ENCODE results near the gene UTP4. TPM values are rescaled to one million over a fixed set of nuclear protein-coding genes. Genes with fewer than 3 reads are reported as not detected.
A peak's percentile ranks its signal among the peaks of the same experiment; 100 is the strongest.

UTP4 gene
- total RNA-seq, 1 donor from 2014 or later = 51.4 TPM

- Mint-ChIP-seq H3K36me3 (ENCODE audit: insufficient read depth) (no peaks in the 10 kb centered on the region), H3K27me3 (peaks cover 32% of the 10 kb centered on the region), H3K4me1 (ENCODE audit: low read depth) (peaks cover 11% of the 10 kb centered on the region), H3K27ac (no peak overlapping the region), H3K4me3 (ENCODE audit: low read depth) (no peak overlapping the region), H3K9me3 (ENCODE audit: low read depth) (no peaks in the 10 kb centered on the region)
- TF ChIP-seq CTCF (IDR thresholded peaks at IDR 0.05; ENCODE audit: unreplicated experiment) = no peak
- DNase-seq (ENCODE audit: low spot score, unreplicated experiment) = no peak
Observed at GRCh38 chr16:69100071-69100691, 32.3 kb upstream of the UTP4 start.

GRCh38 chr16:69105501-69106361 lies 26.7 kb upstream of the UTP4 start, which contains the start of gene HAS3:
Gene HAS3, plus strand, starts transcription at chr16:69105653. Its CDS starts 3,743 bp downstream, at chr16:69109396.
- peak; percentile 4 for TF ChIP-seq CTCF (IDR thresholded peaks at IDR 0.05; ENCODE audit: unreplicated experiment)
- H3K27me3 Mint-ChIP-seq = peaks cover 64% of the 10 kb centered on the region
- H3K36me3 Mint-ChIP-seq (ENCODE audit: insufficient read depth) = peaks cover 4% of the 10 kb centered on the region
- DNase-seq (ENCODE audit: low spot score, unreplicated experiment) = peak; percentile 53
- peaks cover 11% of the 10 kb centered on the region for H3K4me1 Mint-ChIP-seq (ENCODE audit: low read depth)
- no peaks in the 10 kb centered on the region for H3K9me3 Mint-ChIP-seq (ENCODE audit: low read depth)
- H3K4me3 Mint-ChIP-seq (ENCODE audit: low read depth) = peak within 1 kb of the TSS; percentile 87
- peak within 1 kb of the TSS; percentile 45 for H3K27ac Mint-ChIP-seq

GRCh38 chr16:69106491-69107315 lies 25.7 kb upstream of the UTP4 start:
- Mint-ChIP-seq H3K27me3 (peaks cover 56% of the 10 kb centered on the region), H3K27ac (no peak overlapping the region), H3K4me1 (ENCODE audit: low read depth) (peaks cover 8% of the 10 kb centered on the region), H3K9me3 (ENCODE audit: low read depth) (no peaks in the 10 kb centered on the region), H3K36me3 (ENCODE audit: insufficient read depth) (peaks cover 4% of the 10 kb centered on the region), H3K4me3 (ENCODE audit: low read depth) (peak overlapping the region; percentile 67)
- no peak for DNase-seq (ENCODE audit: low spot score, unreplicated experiment)
- no peak for TF ChIP-seq CTCF (IDR thresholded peaks at IDR 0.05; ENCODE audit: unreplicated experiment)

DNA sequence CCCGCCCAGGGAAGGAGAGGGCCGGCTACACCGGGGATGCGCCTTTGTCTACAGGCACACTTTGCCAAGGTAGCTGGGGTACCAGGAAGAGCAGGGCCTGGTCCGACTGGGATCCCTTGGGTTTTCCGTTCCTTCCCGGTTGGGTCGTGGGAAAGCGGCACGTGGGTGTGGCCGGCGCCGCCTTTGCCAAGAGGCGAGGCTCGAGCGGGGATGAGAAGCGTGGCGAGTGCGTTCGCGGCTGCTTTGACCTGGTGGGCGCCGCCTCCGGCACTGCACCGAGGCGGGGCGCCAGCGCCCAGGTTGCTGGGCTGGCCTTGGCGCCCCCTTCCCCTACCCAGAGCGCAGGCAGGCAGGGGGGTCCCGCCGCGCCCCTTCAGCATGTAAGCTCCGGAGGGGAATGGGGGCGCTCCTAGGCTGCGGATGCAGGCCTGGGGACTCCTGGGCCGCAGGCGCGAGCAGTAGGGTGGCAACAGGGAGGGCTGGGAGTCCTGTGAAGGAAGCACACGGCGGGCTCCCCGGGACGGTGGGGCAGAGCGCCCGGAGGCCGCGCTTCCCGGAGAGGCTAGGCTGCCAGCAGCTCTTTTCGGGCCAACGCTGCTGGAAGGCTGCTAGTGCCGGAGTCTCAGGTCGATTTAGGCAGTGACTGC lies 25.0 kb upstream of the UTP4 start:
- H3K9me3 Mint-ChIP-seq (ENCODE audit: low read depth) = no peaks in the 10 kb centered on the region
- H3K36me3 Mint-ChIP-seq (ENCODE audit: insufficient read depth) = peaks cover 4% of the 10 kb centered on the region
- peaks cover 50% of the 10 kb centered on the region for H3K27me3 Mint-ChIP-seq
- peak; percentile 31 for TF ChIP-seq CTCF (IDR thresholded peaks at IDR 0.05; ENCODE audit: unreplicated experiment)
- DNase-seq (ENCODE audit: low spot score, unreplicated experiment) = no peak
- H3K4me1 Mint-ChIP-seq (ENCODE audit: low read depth) = peaks cover 8% of the 10 kb centered on the region
- peak overlapping the region; percentile 67 for H3K4me3 Mint-ChIP-seq (ENCODE audit: low read depth)
- no peak overlapping the region for H3K27ac Mint-ChIP-seq
